Activated CD8-positive, alpha-beta memory T cell treated with anti-CD3 and anti-CD28 coated beads for 1 hour (primary cell): ENCODE measurements around the gene MS4A4A.
"Not testable (repeated sequence)": the region's sequence is repeated elsewhere in the genome, so short reads cannot be mapped to it uniquely, and the experiment has no call there.

Experiments
- DNase-seq, 2 donors: peaks; one replicate each; pipeline ENCODE4 v3.0.0-alpha.2; 2020; ENCODE audit warnings: low read depth in 1 of 2; ENCODE audit errors: extremely low read depth in 1 of 2

The MS4A4A gene

DNA sequence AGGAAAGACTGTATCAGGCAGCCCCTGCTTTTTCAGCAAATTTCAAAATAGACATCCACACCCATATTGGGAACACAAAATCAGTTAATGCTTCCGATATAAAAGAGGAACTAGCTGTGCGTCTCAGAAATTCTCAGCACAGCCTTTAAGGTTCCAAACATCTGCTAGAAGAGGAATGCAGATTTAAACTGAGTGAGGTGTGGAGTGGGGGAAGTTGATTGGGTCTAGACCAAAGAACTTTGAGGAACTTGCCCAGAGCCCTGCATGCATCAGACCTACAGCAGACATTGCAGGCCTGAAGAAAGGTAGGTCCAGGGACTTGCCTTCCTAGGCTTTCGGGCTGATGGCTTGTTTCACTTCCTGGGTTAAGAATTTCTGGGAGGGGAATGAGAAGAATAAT, at the start of gene MS4A4A:
Gene MS4A4A, plus strand, starts transcription at position 255 of the 400 bp plus-strand sequence. Its CDS starts 10 bp downstream, at position 265.
- DNase-seq: no peak

DNA sequence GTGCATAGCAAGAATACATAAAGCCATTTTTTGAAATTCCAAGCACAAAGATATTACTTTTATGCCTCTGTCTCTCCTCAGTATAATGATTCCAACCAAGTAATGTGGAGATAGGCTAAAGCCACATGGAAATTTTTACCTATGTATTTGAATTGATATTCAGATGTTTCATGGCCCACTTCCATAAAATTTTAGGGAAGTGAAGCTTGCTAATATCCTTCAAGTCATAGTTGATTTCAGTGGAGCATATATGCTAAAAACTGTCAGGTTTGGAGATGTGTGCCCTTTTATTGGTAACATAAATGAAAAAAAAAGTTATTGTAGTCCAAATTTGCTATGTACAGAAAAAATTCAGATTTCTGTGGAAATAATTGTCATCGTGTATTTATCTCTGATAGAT, 49.8 kb upstream of the MS4A4A start:
- no peak for DNase-seq

DNA sequence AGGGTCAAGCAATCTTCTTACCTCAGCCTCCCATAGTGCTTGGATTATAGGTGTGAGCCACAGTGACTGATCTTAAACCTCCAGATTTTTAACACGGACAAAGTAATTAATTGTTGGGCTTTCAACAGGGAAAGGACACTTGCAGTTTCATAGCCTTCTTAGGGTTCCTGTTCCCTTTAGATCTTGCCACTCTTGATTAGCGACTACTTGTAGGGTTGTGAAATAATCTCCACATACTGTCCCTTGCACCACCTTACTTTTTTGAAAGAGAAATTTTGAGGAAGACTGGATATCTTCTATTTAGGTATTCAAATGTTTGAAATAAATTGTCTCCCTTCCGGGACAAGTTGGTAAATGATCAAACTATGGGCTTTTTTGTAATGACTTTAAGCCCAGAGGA, 45.1 kb upstream of the MS4A4A start:
- no peak for DNase-seq

DNA sequence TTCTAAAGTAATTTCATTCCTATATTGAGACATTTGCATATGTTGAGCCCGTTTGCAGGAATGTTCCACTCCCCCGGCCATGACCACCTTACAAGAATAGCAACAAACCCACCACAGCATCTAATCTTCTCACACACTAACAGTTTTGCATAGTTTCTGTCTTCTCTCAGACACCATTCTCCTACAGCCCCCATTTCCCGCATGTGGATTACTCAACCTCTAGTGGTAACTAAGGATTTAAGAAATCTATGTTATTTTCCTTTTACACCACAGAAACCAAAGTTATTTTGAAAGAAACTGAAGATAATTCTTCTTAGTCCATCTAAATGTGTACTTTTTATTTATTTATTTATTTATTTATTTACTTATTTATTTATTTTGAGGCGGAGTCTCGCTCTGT, 39.8 kb upstream of the MS4A4A start:
- no peak for DNase-seq

- DNase-seq: no peak
These were observed 38.7 kb upstream of the MS4A4A start for GRCh38 chr11:60241786-60242185.

DNA sequence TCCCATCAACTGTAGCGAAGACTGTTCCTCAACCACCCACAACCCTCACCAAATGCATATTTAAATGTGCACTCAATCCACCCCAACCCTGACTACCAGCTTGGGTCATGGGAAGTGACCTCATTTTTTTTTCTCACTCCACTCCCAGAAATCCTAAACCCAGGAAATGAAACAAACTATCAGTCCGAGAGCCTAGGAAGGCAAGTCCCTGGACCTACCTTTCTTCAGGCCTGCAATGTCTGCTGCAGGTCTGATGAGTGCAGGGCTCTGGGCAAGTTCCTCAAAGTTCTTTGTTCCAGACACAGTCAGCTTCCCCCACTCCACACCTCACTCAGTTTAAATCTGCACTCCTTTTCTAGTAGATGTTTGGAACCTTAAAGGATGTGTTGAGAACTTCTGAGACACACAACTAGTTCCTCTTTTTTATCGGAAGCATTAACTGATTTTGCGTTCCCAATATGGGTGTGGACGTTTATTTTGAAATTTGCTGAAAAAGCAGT, 37.7 kb upstream of the MS4A4A start, which contains the start of gene MS4A4E:
Gene MS4A4E, minus strand, starts transcription at position 398 of the 500 bp plus-strand sequence. CDS start 13,082 bp downstream, outside the sequence.
- DNase-seq: no peak

- DNase-seq: no peak
These were observed 28.8 kb upstream of the MS4A4A start for GRCh38 chr11:60251485-60252212.

- DNase-seq: no peak
These were observed 28.0 kb upstream of the MS4A4A start for GRCh38 chr11:60252213-60253108.

GRCh38 chr11:60257956-60258722, 22.3 kb upstream of the MS4A4A start:
- DNase-seq: no peak

- DNase-seq: no peak
These were observed 19.5 kb upstream of the MS4A4A start for GRCh38 chr11:60261014-60261413.

- no peak for DNase-seq
These were observed 17.1 kb upstream of the MS4A4A start for GRCh38 chr11:60263402-60263801.

- DNase-seq: no peak
These were observed 15.8 kb upstream of the MS4A4A start for GRCh38 chr11:60264644-60265043.

GRCh38 chr11:60265373-60266214, 14.9 kb upstream of the MS4A4A start:
- DNase-seq: no peak

DNA sequence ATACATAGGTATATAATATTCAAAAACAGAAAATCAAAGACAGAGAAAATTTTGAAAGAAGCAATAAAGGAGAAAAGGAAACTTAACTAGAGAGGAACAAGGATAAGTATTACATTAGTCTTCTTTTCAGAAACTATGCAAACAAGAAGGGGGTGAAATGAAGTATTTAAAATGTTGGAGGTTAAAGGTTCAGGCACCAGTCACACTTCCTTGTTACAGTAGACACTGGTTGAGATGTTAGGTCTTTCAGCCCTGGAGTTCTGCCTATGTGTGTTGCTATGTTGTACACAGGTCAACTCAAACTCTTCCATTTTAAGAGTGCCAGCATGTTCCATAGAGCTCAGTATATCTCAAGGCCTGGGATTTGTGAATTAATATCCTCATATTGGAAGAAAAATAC, 6.0 kb upstream of the MS4A4A start:
- DNase-seq: no peak

- DNase-seq: no peak
These were observed 1.0 kb downstream of the MS4A4A start for GRCh38 chr11:60281485-60281884.

GRCh38 chr11:60282286-60282685, 1.8 kb downstream of the MS4A4A start:
- DNase-seq: no peak

- not testable (repeated sequence) for DNase-seq
These were observed 5.1 kb downstream of the MS4A4A start for GRCh38 chr11:60285411-60286126.

DNA sequence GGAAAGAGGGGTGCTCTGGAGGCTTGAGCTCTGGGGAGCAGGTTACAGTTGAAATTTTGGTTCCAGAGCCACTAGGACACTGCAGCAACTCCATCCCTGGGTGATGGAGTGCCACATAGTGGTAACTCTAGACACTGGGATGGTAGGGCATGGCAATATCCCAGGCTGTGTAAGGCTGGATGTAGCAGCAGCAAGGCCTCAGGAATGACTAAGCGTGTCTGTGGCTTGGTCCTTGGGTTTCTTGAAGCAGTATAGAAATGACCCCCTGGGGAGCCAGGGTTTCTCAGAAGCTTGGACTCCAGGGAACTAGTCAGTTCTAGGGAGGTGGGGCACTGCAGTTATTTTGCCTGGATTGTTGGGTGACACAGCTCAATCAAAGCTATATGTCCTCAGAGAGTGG, 8.1 kb downstream of the MS4A4A start:
- no peak for DNase-seq

- DNase-seq: no peak
These were observed 11.7 kb downstream of the MS4A4A start for GRCh38 chr11:60292145-60292544.
